WTC11 (cell line): ENCODE measurements around the gene TKTL1. TPM values are rescaled to one million over a fixed set of nuclear protein-coding genes. Genes with fewer than 3 reads are reported as not detected.
A peak's percentile ranks its signal among the peaks of the same experiment; 100 is the strongest.

Source experiments
- CREB1 ChIP-seq: sonication (generic); formaldehyde crosslinking; IDR thresholded peaks from 2 replicates; pipeline ENCODE4 v1.8.0; 2023; ENCODE audit warnings: mild to moderate bottlenecking, missing genetic modification reagents
- CREM ChIP-seq: sonication (generic); formaldehyde crosslinking; IDR thresholded peaks from 2 replicates; pipeline ENCODE4 v1.8.1; 2022; ENCODE audit warnings: mild to moderate bottlenecking, missing genetic modification reagents, moderate library complexity
- FOXJ3 ChIP-seq: sonication (generic); formaldehyde crosslinking; IDR thresholded peaks from 2 replicates; pipeline ENCODE4 v1.9.0; 2021; ENCODE audit warnings: missing genetic modification reagents, mild to moderate bottlenecking, borderline replicate concordance
- IRF2 ChIP-seq: sonication (generic); formaldehyde crosslinking; IDR thresholded peaks from 2 replicates; pipeline ENCODE4 v1.8.0; 2022; ENCODE audit warnings: low read depth, missing genetic modification reagents, borderline replicate concordance
- MYBL2 ChIP-seq: sonication (generic); formaldehyde crosslinking; IDR thresholded peaks from 2 replicates; pipeline ENCODE4 v1.8.1; 2023; ENCODE audit warnings: mild to moderate bottlenecking, moderate library complexity, missing genetic modification reagents
- NFATC4 ChIP-seq: fragments of 250-450 bp; sonication (Bioruptor Pico); IDR thresholded peaks from 2 replicates; pipeline ENCODE4 v1.9.0; 2021; ENCODE audit warnings: mild to moderate bottlenecking
- NR3C1 ChIP-seq: sonication (generic); formaldehyde crosslinking; conservative IDR thresholded peaks from 2 replicates; pipeline ENCODE4 v1.8.1; 2023; ENCODE audit warnings: low read depth, mild to moderate bottlenecking, missing genetic modification reagents
- PRRX2 ChIP-seq: fragments of 250-450 bp; sonication (Bioruptor Pico); IDR thresholded peaks from 2 replicates; pipeline ENCODE4 v1.8.0; 2021; ENCODE audit warnings: mild to moderate bottlenecking
- SMAD3 ChIP-seq: sonication (generic); formaldehyde crosslinking; IDR thresholded peaks from 2 replicates; pipeline ENCODE4 v1.8.0; 2022; ENCODE audit warnings: missing genetic modification reagents, mild to moderate bottlenecking, borderline replicate concordance
- SP1 ChIP-seq: sonication (generic); formaldehyde crosslinking; conservative IDR thresholded peaks from 2 replicates; pipeline ENCODE4 v1.8.1; 2022; ENCODE audit warnings: missing genetic modification reagents
- TEAD4 ChIP-seq: sonication (generic); formaldehyde crosslinking; IDR thresholded peaks from 2 replicates; pipeline ENCODE4 v1.8.0; 2022; ENCODE audit warnings: mild to moderate bottlenecking, missing genetic modification reagents
- ZNF263 ChIP-seq: sonication (generic); formaldehyde crosslinking; IDR thresholded peaks from 2 replicates; pipeline ENCODE4 v1.8.1; 2022; ENCODE audit warnings: low read depth, mild to moderate bottlenecking, moderate library complexity, missing genetic modification reagents
- ZNF423 ChIP-seq: fragments of 250-450 bp; sonication (Bioruptor Pico); IDR thresholded peaks from 2 replicates; pipeline ENCODE4 v2.1.2; 2022; ENCODE audit warnings: mild to moderate bottlenecking, moderate library complexity
- total RNA-seq: library from RNA; stranded (reverse); gene quantifications from 3 replicates; pipeline ENCODE4 v1.2.3, GENCODE V29; 2021
- TF ChIP-seq, protein P1 (sequence below): sonication (generic); formaldehyde crosslinking; IDR thresholded peaks from 2 replicates; pipeline ENCODE4 v1.8.1; 2022; ENCODE audit warnings: mild to moderate bottlenecking, missing genetic modification reagents, moderate library complexity, borderline replicate concordance
- TF ChIP-seq, protein P2 (sequence below): sonication (generic); formaldehyde crosslinking; IDR thresholded peaks from 2 replicates; pipeline ENCODE4 v1.8.1; 2023; ENCODE audit warnings: mild to moderate bottlenecking, missing genetic modification reagents
- TF ChIP-seq, protein P3 (sequence below): sonication (generic); formaldehyde crosslinking; IDR thresholded peaks from 2 replicates; pipeline ENCODE4 v1.8.0; 2022; ENCODE audit warnings: mild to moderate bottlenecking, missing genetic modification reagents
- TF ChIP-seq, protein P4 (sequence below): sonication (generic); formaldehyde crosslinking; IDR thresholded peaks from 2 replicates; pipeline ENCODE4 v1.8.1; 2022; ENCODE audit warnings: mild to moderate bottlenecking, moderate library complexity, missing genetic modification reagents
- TF ChIP-seq, protein P5 (sequence below): sonication (generic); formaldehyde crosslinking; IDR thresholded peaks from 2 replicates; pipeline ENCODE4 v1.8.1; 2023; ENCODE audit warnings: mild to moderate bottlenecking, moderate library complexity, missing genetic modification reagents
- TF ChIP-seq, protein P6 (sequence below): fragments of 250-450 bp; sonication (Bioruptor Pico); IDR thresholded peaks from 2 replicates; pipeline ENCODE4 v1.9.0; 2021; ENCODE audit warnings: mild to moderate bottlenecking, borderline replicate concordance
- TF ChIP-seq, protein P7 (sequence below): sonication (generic); formaldehyde crosslinking; IDR thresholded peaks from 2 replicates; pipeline ENCODE4 v1.8.0; 2023; ENCODE audit warnings: mild to moderate bottlenecking, missing genetic modification reagents

Gene TKTL1
- total RNA-seq, 1 experiment from 2014 or later = 0.46 TPM

DNA sequence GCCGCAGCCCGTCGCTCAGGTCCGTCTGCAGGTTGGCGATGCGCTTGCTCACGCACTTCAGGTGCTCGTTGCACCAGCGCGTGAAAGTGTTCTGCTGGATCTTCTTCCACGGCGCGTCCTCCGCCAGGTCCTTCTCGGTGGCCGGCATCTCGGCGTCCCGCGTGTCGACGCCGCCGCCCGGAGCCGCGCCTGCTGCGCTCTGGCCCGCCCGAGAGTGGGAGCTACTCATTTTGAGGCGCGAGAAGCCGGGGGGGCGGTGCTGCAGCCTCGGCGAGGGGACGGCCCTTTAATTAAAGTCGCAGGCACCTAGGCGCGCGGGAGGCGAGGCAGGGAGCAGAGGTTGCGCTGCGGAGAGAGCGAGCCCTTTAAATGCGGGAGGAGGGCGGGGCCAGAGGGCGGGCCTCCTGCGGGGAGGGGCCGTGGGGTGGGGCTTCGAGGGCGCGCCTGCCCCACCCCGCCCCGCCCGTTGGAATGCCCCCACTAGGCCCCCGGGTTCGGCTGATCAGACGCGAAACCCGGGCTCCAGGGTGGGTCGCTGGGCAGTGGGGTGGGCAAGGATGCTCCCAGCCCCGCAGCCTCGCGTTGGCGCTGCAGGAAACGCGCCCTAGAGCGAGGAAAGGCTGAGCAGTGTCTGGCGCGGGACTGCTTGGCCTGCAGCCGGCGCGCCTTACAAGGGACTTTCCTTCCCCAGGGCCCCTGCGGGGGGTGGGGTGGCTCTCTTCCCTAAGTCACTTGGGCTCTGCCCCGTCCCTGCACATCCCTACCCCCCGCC, 75.6 kb downstream of the TKTL1 start (continued):
- TF ChIP-seq MYBL2 (CRISPR knock-in tag) = no peak
- TF ChIP-seq, protein P1, sequence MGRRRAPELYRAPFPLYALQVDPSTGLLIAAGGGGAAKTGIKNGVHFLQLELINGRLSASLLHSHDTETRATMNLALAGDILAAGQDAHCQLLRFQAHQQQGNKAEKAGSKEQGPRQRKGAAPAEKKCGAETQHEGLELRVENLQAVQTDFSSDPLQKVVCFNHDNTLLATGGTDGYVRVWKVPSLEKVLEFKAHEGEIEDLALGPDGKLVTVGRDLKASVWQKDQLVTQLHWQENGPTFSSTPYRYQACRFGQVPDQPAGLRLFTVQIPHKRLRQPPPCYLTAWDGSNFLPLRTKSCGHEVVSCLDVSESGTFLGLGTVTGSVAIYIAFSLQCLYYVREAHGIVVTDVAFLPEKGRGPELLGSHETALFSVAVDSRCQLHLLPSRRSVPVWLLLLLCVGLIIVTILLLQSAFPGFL (CRISPR knock-in tag) = no peak
- no peak for TF ChIP-seq SMAD3 (CRISPR knock-in tag)
- TF ChIP-seq, protein P2, sequence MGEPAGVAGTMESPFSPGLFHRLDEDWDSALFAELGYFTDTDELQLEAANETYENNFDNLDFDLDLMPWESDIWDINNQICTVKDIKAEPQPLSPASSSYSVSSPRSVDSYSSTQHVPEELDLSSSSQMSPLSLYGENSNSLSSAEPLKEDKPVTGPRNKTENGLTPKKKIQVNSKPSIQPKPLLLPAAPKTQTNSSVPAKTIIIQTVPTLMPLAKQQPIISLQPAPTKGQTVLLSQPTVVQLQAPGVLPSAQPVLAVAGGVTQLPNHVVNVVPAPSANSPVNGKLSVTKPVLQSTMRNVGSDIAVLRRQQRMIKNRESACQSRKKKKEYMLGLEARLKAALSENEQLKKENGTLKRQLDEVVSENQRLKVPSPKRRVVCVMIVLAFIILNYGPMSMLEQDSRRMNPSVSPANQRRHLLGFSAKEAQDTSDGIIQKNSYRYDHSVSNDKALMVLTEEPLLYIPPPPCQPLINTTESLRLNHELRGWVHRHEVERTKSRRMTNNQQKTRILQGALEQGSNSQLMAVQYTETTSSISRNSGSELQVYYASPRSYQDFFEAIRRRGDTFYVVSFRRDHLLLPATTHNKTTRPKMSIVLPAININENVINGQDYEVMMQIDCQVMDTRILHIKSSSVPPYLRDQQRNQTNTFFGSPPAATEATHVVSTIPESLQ (CRISPR knock-in tag) = no peak
- TF ChIP-seq CREB1 (CRISPR knock-in tag) = no peak
- TF ChIP-seq SP1 (CRISPR knock-in tag) = peak; percentile 93
- TF ChIP-seq CREM (CRISPR knock-in tag) = no peak
- TF ChIP-seq NFATC4 (CRISPR knock-in tag) = peak; percentile 74; the same call in 1 of the 2 replicates
- TF ChIP-seq, protein P3, sequence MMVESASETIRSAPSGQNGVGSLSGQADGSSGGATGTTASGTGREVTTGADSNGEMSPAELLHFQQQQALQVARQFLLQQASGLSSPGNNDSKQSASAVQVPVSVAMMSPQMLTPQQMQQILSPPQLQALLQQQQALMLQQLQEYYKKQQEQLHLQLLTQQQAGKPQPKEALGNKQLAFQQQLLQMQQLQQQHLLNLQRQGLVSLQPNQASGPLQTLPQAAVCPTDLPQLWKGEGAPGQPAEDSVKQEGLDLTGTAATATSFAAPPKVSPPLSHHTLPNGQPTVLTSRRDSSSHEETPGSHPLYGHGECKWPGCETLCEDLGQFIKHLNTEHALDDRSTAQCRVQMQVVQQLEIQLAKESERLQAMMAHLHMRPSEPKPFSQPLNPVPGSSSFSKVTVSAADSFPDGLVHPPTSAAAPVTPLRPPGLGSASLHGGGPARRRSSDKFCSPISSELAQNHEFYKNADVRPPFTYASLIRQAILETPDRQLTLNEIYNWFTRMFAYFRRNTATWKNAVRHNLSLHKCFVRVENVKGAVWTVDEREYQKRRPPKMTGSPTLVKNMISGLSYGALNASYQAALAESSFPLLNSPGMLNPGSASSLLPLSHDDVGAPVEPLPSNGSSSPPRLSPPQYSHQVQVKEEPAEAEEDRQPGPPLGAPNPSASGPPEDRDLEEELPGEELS (CRISPR knock-in tag) = no peak
- TF ChIP-seq TEAD4 (CRISPR knock-in tag) = no peak
- TF ChIP-seq, protein P4, sequence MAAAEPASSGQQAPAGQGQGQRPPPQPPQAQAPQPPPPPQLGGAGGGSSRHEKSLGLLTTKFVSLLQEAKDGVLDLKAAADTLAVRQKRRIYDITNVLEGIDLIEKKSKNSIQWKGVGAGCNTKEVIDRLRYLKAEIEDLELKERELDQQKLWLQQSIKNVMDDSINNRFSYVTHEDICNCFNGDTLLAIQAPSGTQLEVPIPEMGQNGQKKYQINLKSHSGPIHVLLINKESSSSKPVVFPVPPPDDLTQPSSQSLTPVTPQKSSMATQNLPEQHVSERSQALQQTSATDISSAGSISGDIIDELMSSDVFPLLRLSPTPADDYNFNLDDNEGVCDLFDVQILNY (CRISPR knock-in tag) = no peak
- TF ChIP-seq, protein P5, sequence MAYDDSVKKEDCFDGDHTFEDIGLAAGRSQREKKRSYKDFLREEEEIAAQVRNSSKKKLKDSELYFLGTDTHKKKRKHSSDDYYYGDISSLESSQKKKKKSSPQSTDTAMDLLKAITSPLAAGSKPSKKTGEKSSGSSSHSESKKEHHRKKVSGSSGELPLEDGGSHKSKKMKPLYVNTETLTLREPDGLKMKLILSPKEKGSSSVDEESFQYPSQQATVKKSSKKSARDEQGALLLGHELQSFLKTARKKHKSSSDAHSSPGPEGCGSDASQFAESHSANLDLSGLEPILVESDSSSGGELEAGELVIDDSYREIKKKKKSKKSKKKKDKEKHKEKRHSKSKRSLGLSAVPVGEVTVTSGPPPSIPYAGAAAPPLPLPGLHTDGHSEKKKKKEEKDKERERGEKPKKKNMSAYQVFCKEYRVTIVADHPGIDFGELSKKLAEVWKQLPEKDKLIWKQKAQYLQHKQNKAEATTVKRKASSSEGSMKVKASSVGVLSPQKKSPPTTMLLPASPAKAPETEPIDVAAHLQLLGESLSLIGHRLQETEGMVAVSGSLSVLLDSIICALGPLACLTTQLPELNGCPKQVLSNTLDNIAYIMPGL (CRISPR knock-in tag) = no peak
- TF ChIP-seq PRRX2 (CRISPR knock-in tag) = no peak
- no peak for TF ChIP-seq ZNF263
- TF ChIP-seq, protein P6, sequence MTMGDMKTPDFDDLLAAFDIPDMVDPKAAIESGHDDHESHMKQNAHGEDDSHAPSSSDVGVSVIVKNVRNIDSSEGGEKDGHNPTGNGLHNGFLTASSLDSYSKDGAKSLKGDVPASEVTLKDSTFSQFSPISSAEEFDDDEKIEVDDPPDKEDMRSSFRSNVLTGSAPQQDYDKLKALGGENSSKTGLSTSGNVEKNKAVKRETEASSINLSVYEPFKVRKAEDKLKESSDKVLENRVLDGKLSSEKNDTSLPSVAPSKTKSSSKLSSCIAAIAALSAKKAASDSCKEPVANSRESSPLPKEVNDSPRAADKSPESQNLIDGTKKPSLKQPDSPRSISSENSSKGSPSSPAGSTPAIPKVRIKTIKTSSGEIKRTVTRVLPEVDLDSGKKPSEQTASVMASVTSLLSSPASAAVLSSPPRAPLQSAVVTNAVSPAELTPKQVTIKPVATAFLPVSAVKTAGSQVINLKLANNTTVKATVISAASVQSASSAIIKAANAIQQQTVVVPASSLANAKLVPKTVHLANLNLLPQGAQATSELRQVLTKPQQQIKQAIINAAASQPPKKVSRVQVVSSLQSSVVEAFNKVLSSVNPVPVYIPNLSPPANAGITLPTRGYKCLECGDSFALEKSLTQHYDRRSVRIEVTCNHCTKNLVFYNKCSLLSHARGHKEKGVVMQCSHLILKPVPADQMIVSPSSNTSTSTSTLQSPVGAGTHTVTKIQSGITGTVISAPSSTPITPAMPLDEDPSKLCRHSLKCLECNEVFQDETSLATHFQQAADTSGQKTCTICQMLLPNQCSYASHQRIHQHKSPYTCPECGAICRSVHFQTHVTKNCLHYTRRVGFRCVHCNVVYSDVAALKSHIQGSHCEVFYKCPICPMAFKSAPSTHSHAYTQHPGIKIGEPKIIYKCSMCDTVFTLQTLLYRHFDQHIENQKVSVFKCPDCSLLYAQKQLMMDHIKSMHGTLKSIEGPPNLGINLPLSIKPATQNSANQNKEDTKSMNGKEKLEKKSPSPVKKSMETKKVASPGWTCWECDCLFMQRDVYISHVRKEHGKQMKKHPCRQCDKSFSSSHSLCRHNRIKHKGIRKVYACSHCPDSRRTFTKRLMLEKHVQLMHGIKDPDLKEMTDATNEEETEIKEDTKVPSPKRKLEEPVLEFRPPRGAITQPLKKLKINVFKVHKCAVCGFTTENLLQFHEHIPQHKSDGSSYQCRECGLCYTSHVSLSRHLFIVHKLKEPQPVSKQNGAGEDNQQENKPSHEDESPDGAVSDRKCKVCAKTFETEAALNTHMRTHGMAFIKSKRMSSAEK (CRISPR knock-in tag) = 0 out of 2 replicates have a peak, but pooled peaks have one; percentile 42
- no peak for TF ChIP-seq ZNF423 (CRISPR knock-in tag)
- no peak for TF ChIP-seq IRF2 (CRISPR knock-in tag)
- TF ChIP-seq NR3C1 (CRISPR knock-in tag) = no peak
- no peak for TF ChIP-seq FOXJ3 (CRISPR knock-in tag)
- TF ChIP-seq, protein P7, sequence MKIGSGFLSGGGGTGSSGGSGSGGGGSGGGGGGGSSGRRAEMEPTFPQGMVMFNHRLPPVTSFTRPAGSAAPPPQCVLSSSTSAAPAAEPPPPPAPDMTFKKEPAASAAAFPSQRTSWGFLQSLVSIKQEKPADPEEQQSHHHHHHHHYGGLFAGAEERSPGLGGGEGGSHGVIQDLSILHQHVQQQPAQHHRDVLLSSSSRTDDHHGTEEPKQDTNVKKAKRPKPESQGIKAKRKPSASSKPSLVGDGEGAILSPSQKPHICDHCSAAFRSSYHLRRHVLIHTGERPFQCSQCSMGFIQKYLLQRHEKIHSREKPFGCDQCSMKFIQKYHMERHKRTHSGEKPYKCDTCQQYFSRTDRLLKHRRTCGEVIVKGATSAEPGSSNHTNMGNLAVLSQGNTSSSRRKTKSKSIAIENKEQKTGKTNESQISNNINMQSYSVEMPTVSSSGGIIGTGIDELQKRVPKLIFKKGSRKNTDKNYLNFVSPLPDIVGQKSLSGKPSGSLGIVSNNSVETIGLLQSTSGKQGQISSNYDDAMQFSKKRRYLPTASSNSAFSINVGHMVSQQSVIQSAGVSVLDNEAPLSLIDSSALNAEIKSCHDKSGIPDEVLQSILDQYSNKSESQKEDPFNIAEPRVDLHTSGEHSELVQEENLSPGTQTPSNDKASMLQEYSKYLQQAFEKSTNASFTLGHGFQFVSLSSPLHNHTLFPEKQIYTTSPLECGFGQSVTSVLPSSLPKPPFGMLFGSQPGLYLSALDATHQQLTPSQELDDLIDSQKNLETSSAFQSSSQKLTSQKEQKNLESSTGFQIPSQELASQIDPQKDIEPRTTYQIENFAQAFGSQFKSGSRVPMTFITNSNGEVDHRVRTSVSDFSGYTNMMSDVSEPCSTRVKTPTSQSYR (CRISPR knock-in tag) = no peak
